ENCODE data around the gene FABP3. TPM values are rescaled to one million over a fixed set of nuclear protein-coding genes. Genes with fewer than 3 reads are reported as not detected.

Gene FABP3
- total and polyA plus RNA-seq, 2 of the 13 experiments (the other 11 are each of a cell fraction or from before 2014, with no cell fraction given), result 0.21 to 0.24 TPM

DNA sequence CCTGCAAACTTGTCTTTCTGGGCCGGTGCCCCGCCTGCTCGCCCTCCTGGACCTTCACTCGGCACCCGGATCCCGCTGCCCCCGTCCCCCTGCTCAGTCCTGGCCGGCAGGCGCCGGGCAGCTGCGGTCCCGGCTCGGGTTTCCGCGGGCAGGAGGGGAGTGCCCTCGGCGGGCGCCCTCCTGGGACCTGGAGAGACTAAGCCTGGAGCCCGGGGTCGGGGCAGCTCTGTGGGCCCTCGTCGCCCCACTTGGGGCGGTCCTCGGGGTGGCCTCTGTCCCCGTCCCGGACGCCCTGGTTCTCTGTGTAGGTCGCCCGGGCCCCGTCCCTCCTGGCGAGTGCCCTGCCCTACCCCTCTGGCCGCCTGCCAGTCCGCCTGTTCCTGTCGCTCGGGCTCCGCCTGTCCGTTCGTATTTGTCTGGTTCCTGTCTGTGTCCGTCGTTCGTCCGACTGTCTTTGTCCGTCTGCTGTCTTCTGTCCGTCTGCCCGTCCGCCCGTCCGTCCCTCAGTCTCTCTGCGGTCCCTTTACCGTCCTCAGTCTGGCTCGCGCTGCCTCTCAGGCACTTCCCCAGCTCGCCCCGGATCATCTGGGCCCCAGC is 40.6 kb upstream of the FABP3 start (continued):
- TF ChIP-seq, protein P1, sequence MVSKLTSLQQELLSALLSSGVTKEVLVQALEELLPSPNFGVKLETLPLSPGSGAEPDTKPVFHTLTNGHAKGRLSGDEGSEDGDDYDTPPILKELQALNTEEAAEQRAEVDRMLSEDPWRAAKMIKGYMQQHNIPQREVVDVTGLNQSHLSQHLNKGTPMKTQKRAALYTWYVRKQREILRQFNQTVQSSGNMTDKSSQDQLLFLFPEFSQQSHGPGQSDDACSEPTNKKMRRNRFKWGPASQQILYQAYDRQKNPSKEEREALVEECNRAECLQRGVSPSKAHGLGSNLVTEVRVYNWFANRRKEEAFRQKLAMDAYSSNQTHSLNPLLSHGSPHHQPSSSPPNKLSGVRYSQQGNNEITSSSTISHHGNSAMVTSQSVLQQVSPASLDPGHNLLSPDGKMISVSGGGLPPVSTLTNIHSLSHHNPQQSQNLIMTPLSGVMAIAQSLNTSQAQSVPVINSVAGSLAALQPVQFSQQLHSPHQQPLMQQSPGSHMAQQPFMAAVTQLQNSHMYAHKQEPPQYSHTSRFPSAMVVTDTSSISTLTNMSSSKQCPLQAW (CRISPR knock-in tag; IDR thresholded peaks at IDR 0.05), result peak; percentile 41
- peak; percentile 60; the same call in 1 of the 2 replicates for TF ChIP-seq ZNF501 (CRISPR knock-in tag; IDR thresholded peaks at IDR 0.05)
- TF ChIP-seq MTA1 (CRISPR knock-in tag; IDR thresholded peaks at IDR 0.05; ENCODE audit: borderline replicate concordance), result peak; percentile 65; the same call in 1 of the 2 replicates

DNA sequence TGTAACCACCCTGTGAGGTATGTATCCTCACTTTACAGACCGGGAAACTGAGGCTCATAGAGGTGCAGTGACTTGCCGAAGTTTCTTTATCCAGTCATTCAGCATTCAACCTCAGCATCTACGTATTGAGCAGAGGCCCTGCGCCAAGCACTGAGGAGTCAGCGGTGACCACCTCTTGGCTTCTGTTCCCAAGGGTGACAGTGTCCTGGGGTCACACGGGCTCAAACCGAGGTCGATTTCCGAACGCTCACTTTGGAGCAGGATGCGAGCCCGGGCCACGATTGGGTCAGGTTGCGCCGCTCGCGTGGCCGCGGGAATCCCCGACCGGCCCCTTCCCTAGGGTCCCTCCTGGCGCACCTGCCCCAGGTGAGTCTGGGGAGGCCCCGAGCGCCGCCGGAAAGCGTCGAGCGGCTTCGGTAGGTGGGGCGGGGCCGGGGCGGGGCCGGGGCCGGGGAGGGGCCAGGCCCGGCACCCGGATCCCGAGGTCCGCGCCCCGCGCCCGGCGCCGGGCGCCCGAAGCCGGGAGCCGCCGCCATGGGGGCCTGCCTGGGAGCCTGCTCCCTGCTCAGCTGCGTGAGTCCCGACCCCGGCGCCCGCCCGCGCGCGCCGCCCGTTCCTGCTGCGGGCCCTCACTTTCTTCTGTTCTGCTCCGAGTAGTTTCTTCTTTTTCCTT is 40.0 kb upstream of the FABP3 start, which contains the start of gene SERINC2:
Gene SERINC2, plus strand, starts transcription at position 482 of the 673 bp plus-strand sequence. Its CDS starts 53 bp downstream, at position 535.
- Histone ChIP-seq H3K4me2 (ENCODE audit: low read depth, low read length) (peak within 1 kb of the TSS; percentile 90), H3K27me3 (ENCODE audit: control insufficient read depth in 1 of 2, insufficient read depth in 2 of 2, low read length in 2 of 2) (peaks cover 2 to 44% of the 10 kb centered on the region in 2 experiments; a peak in 2 of 5 replicates), H3K79me2 (ENCODE audit: insufficient read depth, low read length) (peaks cover 18% of the 10 kb centered on the region), H3K36me3 (replicated peaks in 1 of 2; ENCODE audit: control insufficient read depth in 1 of 2, insufficient read depth in 2 of 2, low read length in 2 of 2) (no peaks in the 10 kb centered on the region; a peak in 1 of 5 replicates), H3K4me1 (ENCODE audit: insufficient read depth, low read length) (peaks cover 63% of the 10 kb centered on the region), H2AFZ (ENCODE audit: low read length) (no peak within 1 kb of the TSS), H3K4me3 (replicated peaks in 1 of 3; ENCODE audit: insufficient read depth in 1 of 3, low read depth in 2 of 3, low read length in 3 of 3) (peak within 1 kb of the TSS; percentile 88 to 97 (median 96)), H3K9ac (ENCODE audit: insufficient read depth, low read depth, low read length) (peak within 1 kb of the TSS; percentile 85), H3K27ac (ENCODE audit: extremely low read length, insufficient read depth, low read length) (peak within 1 kb of the TSS; percentile 72), H3K9me3 (ENCODE audit: low read length) (no peaks in the 10 kb centered on the region), H4K20me1 (ENCODE audit: insufficient read depth, low read length) (no peaks in the 10 kb centered on the region)
- 2% methylated on average over 25 of the region's 63 CpGs for WGBS (ENCODE audit: low lambda C conversion rate)
- ChIA-PET CTCF (ENCODE audit: low intra/inter-chr PET ratio, low total read pairs) (no interaction called here), POLR2A (no interaction called here)
- DNase-seq (ENCODE audit: low spot score), result no peak
- no TSS peak for BruUV-seq (replicated peaks)
- in situ Hi-C loops (cut with HindIII; ENCODE audit: extremely low pct_ligation_motif_present, low pct_unique_long_range_greater_than_20kb), result no loop called here
- peak; percentile 38 for ATAC-seq
- FAIRE-seq, result no peak
- intact Hi-C loops (cut with micrococcal nuclease; ENCODE audit: unreplicated experiment), result no loop called here
- TF ChIP-seq POLR2A (IDR thresholded peaks at IDR 0.05; ENCODE audit: insufficient read depth in 1 of 2, low read depth in 2 of 2, low read length in 2 of 2) (peak in 1 of 2 experiments; percentile 61; a peak in 2 of 4 replicates), ZNF713 (CRISPR knock-in tag; IDR thresholded peaks at IDR 0.05) (no peak), ZNF724P (CRISPR knock-in tag; IDR thresholded peaks at IDR 0.05; ENCODE audit: borderline replicate concordance) (no peak), NCOA5 (CRISPR knock-in tag; IDR thresholded peaks at IDR 0.05) (no peak), NFIB (CRISPR knock-in tag; IDR thresholded peaks at IDR 0.05; ENCODE audit: borderline replicate concordance) (no peak), SAP130 (CRISPR knock-in tag; IDR thresholded peaks at IDR 0.05; ENCODE audit: low read depth) (peak; percentile 26; the same call in 1 of the 2 replicates), ZNF12 (CRISPR knock-in tag; IDR thresholded peaks at IDR 0.05) (no peak), SALL2 (CRISPR knock-in tag; IDR thresholded peaks at IDR 0.05) (no peak), ZNF75D (CRISPR knock-in tag; IDR thresholded peaks at IDR 0.05; ENCODE audit: borderline replicate concordance) (no peak), EED (CRISPR knock-in tag; IDR thresholded peaks at IDR 0.05) (no peak)
- TF ChIP-seq, protein P2, sequence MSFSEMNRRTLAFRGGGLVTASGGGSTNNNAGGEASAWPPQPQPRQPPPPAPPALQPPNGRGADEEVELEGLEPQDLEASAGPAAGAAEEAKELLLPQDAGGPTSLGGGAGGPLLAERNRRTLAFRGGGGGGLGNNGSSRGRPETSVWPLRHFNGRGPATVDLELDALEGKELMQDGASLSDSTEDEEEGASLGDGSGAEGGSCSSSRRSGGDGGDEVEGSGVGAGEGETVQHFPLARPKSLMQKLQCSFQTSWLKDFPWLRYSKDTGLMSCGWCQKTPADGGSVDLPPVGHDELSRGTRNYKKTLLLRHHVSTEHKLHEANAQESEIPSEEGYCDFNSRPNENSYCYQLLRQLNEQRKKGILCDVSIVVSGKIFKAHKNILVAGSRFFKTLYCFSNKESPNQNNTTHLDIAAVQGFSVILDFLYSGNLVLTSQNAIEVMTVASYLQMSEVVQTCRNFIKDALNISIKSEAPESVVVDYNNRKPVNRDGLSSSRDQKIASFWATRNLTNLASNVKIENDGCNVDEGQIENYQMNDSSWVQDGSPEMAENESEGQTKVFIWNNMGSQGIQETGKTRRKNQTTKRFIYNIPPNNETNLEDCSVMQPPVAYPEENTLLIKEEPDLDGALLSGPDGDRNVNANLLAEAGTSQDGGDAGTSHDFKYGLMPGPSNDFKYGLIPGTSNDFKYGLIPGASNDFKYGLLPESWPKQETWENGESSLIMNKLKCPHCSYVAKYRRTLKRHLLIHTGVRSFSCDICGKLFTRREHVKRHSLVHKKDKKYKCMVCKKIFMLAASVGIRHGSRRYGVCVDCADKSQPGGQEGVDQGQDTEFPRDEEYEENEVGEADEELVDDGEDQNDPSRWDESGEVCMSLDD (CRISPR knock-in tag; IDR thresholded peaks at IDR 0.05; ENCODE audit: borderline replicate concordance), result no peak
- TF ChIP-seq, protein P3, sequence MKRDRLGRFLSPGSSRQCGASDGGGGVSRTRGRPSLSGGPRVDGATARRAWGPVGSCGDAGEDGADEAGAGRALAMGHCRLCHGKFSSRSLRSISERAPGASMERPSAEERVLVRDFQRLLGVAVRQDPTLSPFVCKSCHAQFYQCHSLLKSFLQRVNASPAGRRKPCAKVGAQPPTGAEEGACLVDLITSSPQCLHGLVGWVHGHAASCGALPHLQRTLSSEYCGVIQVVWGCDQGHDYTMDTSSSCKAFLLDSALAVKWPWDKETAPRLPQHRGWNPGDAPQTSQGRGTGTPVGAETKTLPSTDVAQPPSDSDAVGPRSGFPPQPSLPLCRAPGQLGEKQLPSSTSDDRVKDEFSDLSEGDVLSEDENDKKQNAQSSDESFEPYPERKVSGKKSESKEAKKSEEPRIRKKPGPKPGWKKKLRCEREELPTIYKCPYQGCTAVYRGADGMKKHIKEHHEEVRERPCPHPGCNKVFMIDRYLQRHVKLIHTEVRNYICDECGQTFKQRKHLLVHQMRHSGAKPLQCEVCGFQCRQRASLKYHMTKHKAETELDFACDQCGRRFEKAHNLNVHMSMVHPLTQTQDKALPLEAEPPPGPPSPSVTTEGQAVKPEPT (CRISPR knock-in tag; IDR thresholded peaks at IDR 0.05; ENCODE audit: low read depth), result no peak
